ENCODE data around the gene KCNQ1.

- TF ChIP-seq CTCF (conservative IDR thresholded peaks at IDR 0.05; ENCODE audit: low read depth in 2 of 2), result peak; percentile 95 to 99
- no peak for TF ChIP-seq POLR2AphosphoS5 (IDR thresholded peaks at IDR 0.05; ENCODE audit: low read depth)
- TF ChIP-seq CREB1 (CRISPR knock-in tag; IDR thresholded peaks at IDR 0.05; ENCODE audit: low read depth), result no peak
- TF ChIP-seq REST (IDR thresholded peaks at IDR 0.05; ENCODE audit: unreplicated experiment), result no peak
- no peak for TF ChIP-seq EZH2 (IDR thresholded peaks at IDR 0.05; ENCODE audit: low read depth, unreplicated experiment)
- no peak for TF ChIP-seq ZNF331 (CRISPR knock-in tag; IDR thresholded peaks at IDR 0.05; ENCODE audit: low read depth)
- TF ChIP-seq ZNF462 (CRISPR knock-in tag; IDR thresholded peaks at IDR 0.05), result no peak
- no peak for TF ChIP-seq STAT1 (IDR thresholded peaks at IDR 0.05; ENCODE audit: unreplicated experiment)
- TF ChIP-seq EZH2phosphoT487 (IDR thresholded peaks at IDR 0.05; ENCODE audit: unreplicated experiment), result no peak
- no peak for TF ChIP-seq JUNB (IDR thresholded peaks at IDR 0.05; ENCODE audit: unreplicated experiment)
- no peak for TF ChIP-seq ETS1 (IDR thresholded peaks at IDR 0.05)
- TF ChIP-seq NANOG (IDR thresholded peaks at IDR 0.05; ENCODE audit: borderline replicate concordance), result no peak
- no peak for TF ChIP-seq ZNF114 (CRISPR knock-in tag; IDR thresholded peaks at IDR 0.05)
These were observed 88.1 kb downstream of the KCNQ1 start for GRCh38 chr11:2532704-2533586.

All from GM23338 (cell line).